Stimulated activated naive CD8-positive, alpha-beta T cell treated with anti-CD3 and anti-CD28 coated beads, Interleukin-15, Interleukin-2, amounts not matched to agents 100 ng/mL and 50 ng/mL, for 24 hours (primary cell): ENCODE data around the gene SREBF2.

Experiments
- H3K27ac Mint-ChIP-seq: one replicate; pipeline ENCODE4 v1.8.0; 2021; ENCODE audit warnings: mild to moderate bottlenecking, mixed read lengths
- H3K27me3 Mint-ChIP-seq: one replicate; pipeline ENCODE4 v1.8.0; 2021; ENCODE audit warnings: mixed read lengths
- H3K36me3 Mint-ChIP-seq: one replicate; pipeline ENCODE4 v1.8.0; 2021; ENCODE audit warnings: low read depth, mixed read lengths
- H3K4me1 Mint-ChIP-seq: one replicate; pipeline ENCODE4 v1.8.0; 2021; ENCODE audit warnings: low read depth, mixed read lengths
- H3K4me3 Mint-ChIP-seq: one replicate; pipeline ENCODE4 v1.8.0; 2021; ENCODE audit warnings: mild to moderate bottlenecking, mixed read lengths
- H3K9me3 Mint-ChIP-seq: one replicate; pipeline ENCODE4 v1.8.0; 2021; ENCODE audit warnings: mixed read lengths

SREBF2 gene

DNA sequence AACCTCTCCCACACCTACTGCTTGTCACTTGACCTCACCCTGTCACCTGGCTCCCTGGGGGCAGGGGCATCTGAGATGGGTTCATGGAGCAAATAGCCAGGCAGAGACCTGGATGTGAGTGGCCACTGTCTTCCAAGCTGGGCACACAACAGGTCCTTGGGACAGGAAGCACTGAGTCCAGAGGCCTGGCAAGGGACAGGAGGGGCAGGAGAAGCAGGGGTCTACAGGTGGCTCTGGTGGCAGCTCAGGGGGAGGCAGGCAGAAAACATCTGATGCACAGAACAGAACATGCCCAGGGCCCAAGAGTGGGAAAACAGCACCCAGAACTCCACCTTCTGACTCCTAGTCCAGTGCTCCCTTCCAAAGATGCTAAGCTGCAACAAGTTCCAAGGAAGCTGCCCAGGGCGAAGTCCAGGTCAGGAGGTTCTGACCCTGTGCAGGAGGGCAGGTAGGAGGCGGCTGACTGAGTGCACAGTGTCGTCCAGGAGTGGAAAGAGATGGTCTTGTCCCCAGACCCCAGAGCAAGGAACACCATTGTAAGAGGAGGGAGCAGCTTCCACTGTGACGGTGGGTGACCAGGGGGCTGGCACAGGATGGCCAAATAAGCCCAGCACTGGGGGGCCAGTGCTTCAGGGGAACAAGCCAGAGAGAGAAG lies 90.2 kb downstream of the SREBF2 start:
- no peaks in the 10 kb centered on the region for H3K9me3 Mint-ChIP-seq
- no peak overlapping the region for H3K27ac Mint-ChIP-seq
- peaks cover 43% of the 10 kb centered on the region for H3K4me1 Mint-ChIP-seq
- H3K4me3 Mint-ChIP-seq: no peak overlapping the region
- H3K27me3 Mint-ChIP-seq: peaks cover 4% of the 10 kb centered on the region
- H3K36me3 Mint-ChIP-seq: peaks cover 4% of the 10 kb centered on the region

DNA sequence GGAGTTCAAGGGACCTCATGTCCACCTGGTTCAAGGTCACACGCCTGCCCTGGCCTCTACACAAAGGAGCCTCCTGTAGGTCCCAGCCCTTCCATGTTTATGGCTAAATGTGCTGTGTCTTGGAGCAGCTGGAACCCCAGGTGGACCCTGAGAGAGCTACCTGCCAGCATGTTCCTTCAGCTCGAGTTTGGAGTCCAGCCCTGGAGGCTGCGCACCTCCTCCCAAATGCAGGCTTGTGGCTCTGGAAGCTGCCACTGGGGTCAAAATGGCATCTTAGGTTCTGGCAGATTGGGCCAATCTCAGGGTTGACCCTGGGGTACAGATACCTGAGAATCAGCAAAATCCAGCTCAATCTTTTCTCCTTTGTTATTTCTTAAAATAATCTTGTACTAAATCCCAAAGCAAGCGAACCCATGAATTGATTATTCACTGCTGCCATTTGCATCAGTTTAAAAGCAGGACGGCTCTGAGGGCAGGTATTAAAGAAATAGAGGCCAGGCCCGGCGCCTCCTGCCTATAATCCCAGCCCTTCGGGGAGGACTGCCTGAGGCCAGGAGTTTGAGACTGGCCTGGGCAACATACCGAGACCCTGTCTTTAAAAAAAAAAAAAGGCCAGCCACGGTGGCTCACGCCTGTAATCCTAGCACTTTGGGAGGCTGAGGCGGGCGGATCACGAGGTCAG lies 90.8 kb downstream of the SREBF2 start:
- Mint-ChIP-seq H3K4me3 (no peak overlapping the region), H3K4me1 (peaks cover 43% of the 10 kb centered on the region), H3K27me3 (peaks cover 4% of the 10 kb centered on the region), H3K9me3 (no peaks in the 10 kb centered on the region), H3K36me3 (peaks cover 4% of the 10 kb centered on the region), H3K27ac (no peak overlapping the region)

DNA sequence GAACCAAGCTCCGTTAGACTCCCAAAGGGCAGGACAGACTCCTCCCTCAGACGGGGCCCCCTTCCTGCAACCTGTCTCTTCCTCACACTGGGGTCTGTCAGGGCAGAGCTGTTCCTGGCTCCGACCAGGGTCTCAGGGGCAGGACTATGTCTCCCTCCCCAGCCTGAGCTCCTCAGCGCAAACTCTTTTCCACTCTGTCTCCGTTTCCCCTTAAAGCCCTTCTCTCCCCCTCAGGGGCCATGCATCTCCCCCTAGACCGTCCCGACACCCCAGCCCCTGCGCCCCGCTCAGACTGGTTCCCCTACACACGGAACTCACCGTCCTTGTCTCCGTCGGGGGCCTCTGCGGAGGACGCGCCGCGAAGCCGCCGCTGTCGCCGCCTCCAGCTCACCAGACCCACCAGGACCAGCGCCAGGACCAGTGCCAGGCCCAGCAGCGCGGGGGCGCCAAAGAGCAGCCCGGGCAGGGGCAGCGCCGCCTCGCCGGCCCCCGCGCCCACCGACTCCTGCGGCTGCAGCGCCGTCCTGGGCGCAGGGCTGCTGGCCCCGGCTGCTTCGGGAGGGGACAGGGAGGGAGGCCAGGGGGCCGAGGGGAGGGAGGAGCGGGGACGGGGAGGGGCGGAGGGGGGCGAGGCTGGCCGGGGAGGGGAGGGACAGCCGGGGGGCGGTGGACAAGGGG lies 93.0 kb downstream of the SREBF2 start:
- peaks cover 4% of the 10 kb centered on the region for H3K27me3 Mint-ChIP-seq
- peak overlapping the region; percentile 78 for H3K4me3 Mint-ChIP-seq
- H3K4me1 Mint-ChIP-seq: peaks cover 40% of the 10 kb centered on the region
- H3K9me3 Mint-ChIP-seq: no peaks in the 10 kb centered on the region
- peak overlapping the region; percentile 49 for H3K27ac Mint-ChIP-seq
- peaks cover 4% of the 10 kb centered on the region for H3K36me3 Mint-ChIP-seq

DNA sequence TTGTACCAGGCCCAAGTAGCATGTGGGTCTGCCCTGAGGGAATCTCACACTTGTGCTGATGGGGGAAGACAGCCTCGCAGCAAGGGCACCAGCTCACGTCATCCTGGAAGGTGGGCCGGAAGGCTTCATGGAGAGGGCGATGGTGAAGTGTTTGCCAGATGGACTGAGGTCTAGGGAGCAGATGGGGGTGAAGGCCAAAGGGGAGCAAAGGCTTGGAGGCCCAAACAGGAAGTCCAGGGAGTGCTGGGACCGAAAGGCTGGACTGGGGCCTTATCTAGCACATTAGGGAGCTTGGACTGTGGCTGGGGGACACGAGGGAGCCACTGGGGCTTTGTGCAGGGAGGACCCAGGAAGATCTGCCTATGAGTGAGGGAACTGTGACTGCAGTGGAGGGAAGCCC lies 94.9 kb downstream of the SREBF2 start:
- peak overlapping the region; percentile 45 for H3K27ac Mint-ChIP-seq
- H3K4me1 Mint-ChIP-seq: peaks cover 40% of the 10 kb centered on the region
- peaks cover 4% of the 10 kb centered on the region for H3K27me3 Mint-ChIP-seq
- no peak overlapping the region for H3K4me3 Mint-ChIP-seq
- no peaks in the 10 kb centered on the region for H3K9me3 Mint-ChIP-seq
- peaks cover 4% of the 10 kb centered on the region for H3K36me3 Mint-ChIP-seq

DNA sequence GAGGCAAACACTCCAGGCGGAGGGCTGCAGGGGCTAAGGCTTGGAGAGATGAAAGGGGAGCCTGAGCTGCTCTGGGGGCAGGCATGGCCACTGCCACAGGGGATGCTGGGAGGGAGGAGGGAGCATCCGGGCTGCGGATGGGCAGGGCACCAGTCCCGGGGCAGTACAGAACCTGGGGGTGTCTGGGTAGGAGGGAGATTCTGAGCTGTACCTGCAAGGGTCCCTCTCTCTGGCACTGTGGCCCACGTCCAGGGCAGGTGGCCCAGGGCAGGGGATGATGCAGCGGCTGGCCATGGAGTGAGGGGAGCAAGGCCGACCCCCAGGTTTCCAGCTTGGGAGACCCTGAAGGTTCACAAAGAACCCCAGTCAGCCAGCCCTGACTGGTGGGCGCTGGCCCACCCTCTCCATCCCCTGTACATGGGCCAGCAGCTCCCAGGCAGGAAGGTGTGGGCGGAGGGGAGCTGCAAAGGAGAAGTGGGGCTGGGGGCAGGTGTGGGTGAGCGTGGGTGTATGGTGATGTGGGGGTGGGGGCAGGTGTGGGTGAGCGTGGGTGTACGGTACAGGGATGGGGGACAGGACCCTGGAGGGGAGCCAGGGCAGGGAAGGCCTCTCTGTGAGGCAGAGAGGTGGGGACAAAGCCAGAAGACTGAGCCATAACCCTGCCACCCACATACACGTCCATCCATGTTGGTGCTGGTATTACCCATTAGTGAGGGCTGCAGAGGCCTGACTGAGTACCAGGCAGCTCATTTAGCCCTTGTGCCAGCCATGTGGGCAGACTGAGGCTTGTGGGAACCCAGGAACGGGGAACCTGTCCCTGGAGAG lies 95.9 kb downstream of the SREBF2 start:
- Mint-ChIP-seq H3K9me3 (no peaks in the 10 kb centered on the region), H3K4me3 (peak overlapping the region; percentile 20), H3K36me3 (peaks cover 4% of the 10 kb centered on the region), H3K27ac (peak overlapping the region; percentile 31), H3K27me3 (peaks cover 4% of the 10 kb centered on the region), H3K4me1 (peaks cover 43% of the 10 kb centered on the region)

DNA sequence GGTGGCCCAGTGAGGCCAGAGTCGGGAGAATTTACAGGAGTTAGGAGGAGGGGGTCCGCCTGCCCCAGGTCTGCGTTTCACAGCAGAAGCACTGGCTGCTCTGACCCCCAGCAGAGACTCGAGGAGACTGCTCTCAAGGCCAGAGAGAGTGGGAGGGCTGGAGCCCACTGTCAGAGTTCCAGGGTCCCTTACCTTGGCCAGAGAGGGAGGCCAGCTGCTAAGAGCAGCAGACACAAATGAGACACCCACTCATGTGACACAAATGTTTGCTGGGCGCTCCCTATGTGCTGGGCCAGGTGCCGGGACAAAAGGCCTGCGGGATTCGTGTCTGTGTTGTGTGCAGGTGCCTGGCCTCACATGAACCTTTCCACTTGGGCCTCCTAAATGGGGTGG lies 96.5 kb downstream of the SREBF2 start:
- Mint-ChIP-seq H3K36me3 (peaks cover 4% of the 10 kb centered on the region), H3K4me3 (peak overlapping the region; percentile 20)

DNA sequence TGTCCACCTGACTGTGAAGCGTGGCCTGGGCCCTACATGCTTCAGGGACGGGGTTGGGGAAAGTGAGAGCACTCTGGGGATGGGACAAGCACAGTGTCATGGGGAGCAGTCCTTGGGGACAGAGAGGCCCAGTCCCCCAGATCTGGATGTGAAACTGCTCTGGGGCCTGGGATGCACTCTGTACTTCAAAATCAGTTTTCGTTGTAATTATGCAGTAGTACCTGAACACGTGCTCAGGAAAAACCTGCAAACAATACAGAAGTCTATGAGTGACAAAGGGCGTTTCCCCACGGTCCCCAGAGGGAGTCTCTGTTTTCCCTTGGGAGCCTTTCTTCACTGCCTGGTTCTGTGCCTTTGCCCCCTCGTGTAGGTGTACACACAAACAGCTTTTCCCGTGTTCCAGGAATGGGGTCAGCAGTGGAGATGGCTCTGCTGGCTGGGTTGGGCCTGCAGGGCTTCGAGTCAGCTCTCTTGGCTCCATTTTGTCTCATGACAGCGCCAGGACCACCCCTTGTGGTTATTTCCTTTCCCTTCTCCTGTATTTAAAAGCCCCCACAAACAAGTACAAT lies 98.9 kb downstream of the SREBF2 start:
- no peak overlapping the region for H3K4me3 Mint-ChIP-seq
- H3K36me3 Mint-ChIP-seq: peaks cover 11% of the 10 kb centered on the region
- H3K4me1 Mint-ChIP-seq: peaks cover 48% of the 10 kb centered on the region
- no peak overlapping the region for H3K27ac Mint-ChIP-seq
- no peaks in the 10 kb centered on the region for H3K9me3 Mint-ChIP-seq
- no peaks in the 10 kb centered on the region for H3K27me3 Mint-ChIP-seq

More for the DNA sequence above, 96.5 kb downstream of the SREBF2 start:
- Mint-ChIP-seq H3K4me1 (peaks cover 46% of the 10 kb centered on the region), H3K9me3 (no peaks in the 10 kb centered on the region), H3K27me3 (peaks cover 4% of the 10 kb centered on the region), H3K27ac (peak overlapping the region; percentile 31)

DNA sequence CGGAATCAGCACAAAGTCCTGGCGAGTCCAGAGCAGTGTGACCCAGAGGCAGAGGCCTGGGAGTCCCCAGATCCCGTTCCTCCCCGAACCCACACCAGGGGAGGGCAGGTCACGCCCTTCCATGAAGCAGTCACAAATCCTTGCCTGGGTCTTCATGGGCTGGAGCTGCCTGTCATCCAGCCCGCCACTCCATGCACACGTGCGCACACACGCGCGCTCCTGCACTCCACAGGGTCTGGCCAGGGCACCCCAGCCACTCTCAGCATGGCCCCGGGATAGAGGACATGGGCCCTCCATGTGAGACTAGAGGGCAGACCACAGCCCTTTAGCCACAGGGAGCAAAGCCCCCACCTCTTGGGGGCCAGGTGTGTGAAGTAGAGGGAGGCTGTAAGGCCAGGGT lies 99.4 kb downstream of the SREBF2 start:
- H3K4me1 Mint-ChIP-seq: peaks cover 49% of the 10 kb centered on the region
- peaks cover 14% of the 10 kb centered on the region for H3K36me3 Mint-ChIP-seq
- H3K27me3 Mint-ChIP-seq: no peaks in the 10 kb centered on the region
- no peak overlapping the region for H3K4me3 Mint-ChIP-seq
- H3K27ac Mint-ChIP-seq: no peak overlapping the region
- H3K9me3 Mint-ChIP-seq: no peaks in the 10 kb centered on the region

DNA sequence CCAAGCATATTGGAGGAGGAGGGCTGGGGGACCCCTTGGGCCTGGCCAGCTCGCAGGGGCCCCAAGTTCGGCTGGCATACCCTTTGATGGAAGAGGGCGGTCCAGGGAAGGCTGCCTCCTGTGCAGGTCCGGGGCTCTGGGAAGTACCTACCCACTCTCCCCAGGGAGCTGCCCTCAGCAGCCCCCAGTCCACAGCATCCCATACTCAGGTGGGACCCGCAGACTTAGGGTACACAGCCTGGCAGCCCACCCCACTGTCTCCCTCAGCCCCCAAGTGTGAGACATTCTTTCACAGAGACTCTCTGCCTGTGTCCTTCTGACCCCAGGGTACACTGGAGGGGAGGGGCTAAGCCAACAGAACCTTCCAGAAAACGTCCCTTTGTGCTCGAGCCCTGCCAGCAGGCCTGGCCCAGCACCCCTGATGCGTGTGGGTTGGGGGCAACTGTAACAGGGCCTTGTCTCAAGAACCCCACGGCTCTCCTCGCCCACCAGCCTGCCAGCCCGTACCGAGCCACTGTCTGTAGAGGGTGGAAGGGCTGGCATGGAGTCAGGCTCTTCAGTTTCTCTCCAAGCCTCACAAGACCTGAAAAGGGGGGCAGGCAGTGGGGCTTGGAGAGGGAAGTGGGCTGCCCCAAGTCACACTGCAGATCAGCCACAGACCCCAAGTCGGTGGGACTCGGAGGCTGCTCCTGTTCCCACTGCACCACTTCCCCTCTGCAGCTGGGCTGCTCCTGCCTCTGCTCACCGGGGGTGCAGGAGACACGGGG lies 100.7 kb downstream of the SREBF2 start:
- H3K27me3 Mint-ChIP-seq: no peaks in the 10 kb centered on the region
- H3K4me3 Mint-ChIP-seq: no peak overlapping the region
- H3K4me1 Mint-ChIP-seq: peaks cover 43% of the 10 kb centered on the region
- H3K9me3 Mint-ChIP-seq: no peaks in the 10 kb centered on the region
- no peak overlapping the region for H3K27ac Mint-ChIP-seq
- peaks cover 17% of the 10 kb centered on the region for H3K36me3 Mint-ChIP-seq

DNA sequence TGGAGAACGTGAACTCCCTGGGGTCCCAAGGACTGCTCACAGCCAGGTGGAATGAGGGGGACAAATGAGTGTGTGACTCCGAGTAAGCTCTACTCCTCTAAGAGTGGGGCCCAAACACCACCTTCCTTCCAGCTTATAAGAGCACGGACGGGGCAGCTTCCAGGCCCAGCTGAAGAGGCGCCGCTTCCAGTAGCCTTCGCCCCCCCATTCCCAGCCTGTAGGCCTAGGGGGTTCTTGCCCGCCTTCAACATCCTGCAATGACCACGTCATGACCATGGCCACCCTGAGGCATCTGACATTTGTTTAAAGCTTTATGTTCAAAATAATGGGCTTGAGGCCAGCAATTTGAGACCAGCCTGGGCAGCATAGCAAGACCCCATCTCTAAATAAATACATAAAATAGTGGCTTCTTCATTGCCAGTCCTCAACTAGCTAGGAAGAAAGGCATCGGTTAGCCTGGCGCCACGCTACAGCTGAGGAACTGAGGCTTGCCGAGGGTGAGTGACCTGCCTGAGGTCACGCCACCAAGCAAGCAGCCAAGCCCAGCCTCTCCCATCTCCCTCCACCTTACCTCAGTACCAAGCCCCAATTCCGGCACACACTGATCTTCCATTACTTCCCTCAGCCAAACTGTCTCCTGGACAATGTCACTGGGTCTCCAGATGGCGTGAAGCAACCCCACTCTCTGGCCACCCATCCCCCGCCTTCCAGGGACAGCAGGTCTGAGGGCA lies 101.5 kb downstream of the SREBF2 start:
- peaks cover 43% of the 10 kb centered on the region for H3K4me1 Mint-ChIP-seq
- H3K27ac Mint-ChIP-seq: no peak overlapping the region
- peaks cover 20% of the 10 kb centered on the region for H3K36me3 Mint-ChIP-seq
- no peak overlapping the region for H3K4me3 Mint-ChIP-seq
- H3K9me3 Mint-ChIP-seq: no peaks in the 10 kb centered on the region
- H3K27me3 Mint-ChIP-seq: no peaks in the 10 kb centered on the region

DNA sequence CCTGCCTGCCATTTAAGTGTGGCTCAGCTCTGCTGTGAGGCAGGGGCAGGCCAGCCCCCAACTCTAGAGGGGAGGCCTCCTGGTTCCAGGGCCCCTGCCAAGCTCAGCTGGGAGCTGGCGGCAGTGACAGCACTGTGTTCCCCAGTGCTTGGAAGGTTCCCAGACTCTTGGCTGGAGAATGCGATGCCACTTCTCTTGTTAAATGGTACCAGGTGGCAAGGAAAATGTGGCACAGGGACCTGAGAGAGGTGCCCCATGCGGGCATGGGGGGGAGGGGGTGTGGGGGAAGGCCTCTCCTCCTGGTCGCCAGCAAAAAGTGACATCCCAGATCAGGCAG lies 102.1 kb downstream of the SREBF2 start:
- Mint-ChIP-seq H3K9me3 (no peaks in the 10 kb centered on the region), H3K27ac (no peak overlapping the region), H3K36me3 (peaks cover 26% of the 10 kb centered on the region), H3K4me1 (peaks cover 48% of the 10 kb centered on the region), H3K27me3 (no peaks in the 10 kb centered on the region), H3K4me3 (no peak overlapping the region)

DNA sequence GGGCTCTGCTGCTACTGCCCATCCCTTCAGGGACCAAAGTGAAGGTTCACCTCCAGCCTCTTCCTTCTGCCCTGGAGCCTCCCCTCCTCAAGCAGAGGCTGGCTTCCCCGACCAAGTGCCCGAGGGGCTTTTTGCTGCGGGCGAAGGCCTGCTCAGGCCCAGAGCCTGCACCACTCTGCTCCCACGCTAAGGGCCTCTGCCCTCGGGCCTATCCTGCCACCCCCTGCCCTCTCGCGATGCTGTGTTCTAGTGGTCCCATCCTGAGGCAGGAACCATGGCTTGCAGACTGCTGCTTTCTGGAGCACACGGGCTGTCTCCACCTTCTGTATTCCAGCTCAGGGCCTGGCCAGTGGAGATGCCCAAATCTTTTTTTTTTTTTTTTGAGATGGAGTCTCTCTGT lies 102.6 kb downstream of the SREBF2 start:
- H3K27me3 Mint-ChIP-seq: no peaks in the 10 kb centered on the region
- H3K4me1 Mint-ChIP-seq: peaks cover 53% of the 10 kb centered on the region
- peaks cover 29% of the 10 kb centered on the region for H3K36me3 Mint-ChIP-seq
- no peak overlapping the region for H3K27ac Mint-ChIP-seq
- no peaks in the 10 kb centered on the region for H3K9me3 Mint-ChIP-seq
- no peak overlapping the region for H3K4me3 Mint-ChIP-seq

DNA sequence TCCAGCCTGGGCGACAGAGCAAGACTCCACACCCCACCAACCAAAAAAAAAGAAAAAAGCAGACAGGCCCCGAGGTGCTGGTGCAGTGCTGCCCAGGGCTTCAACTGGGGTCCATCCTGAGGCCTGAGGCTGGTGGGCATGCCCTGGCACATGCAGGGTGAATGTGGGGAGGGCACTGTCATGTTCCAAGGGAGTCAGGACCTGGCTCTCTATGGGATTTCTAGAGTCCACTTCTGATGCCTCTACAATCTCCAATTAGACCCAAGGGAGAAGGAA lies 103.9 kb downstream of the SREBF2 start:
- Mint-ChIP-seq H3K27me3 (no peaks in the 10 kb centered on the region), H3K27ac (peak overlapping the region; percentile 79), H3K4me1 (peaks cover 66% of the 10 kb centered on the region), H3K9me3 (no peaks in the 10 kb centered on the region), H3K4me3 (no peak overlapping the region), H3K36me3 (peaks cover 42% of the 10 kb centered on the region)
